HG03097 (cell line): Measurements from ENCODE around the gene SPDEF.

Experiments
- ATAC-seq: cut with Tn5 transposase; IDR thresholded peaks from one replicate; pipeline ENCODE4 v1.9.1; 2021; ENCODE audit not compliant: unreplicated experiment, low FRiP score

The SPDEF gene

DNA sequence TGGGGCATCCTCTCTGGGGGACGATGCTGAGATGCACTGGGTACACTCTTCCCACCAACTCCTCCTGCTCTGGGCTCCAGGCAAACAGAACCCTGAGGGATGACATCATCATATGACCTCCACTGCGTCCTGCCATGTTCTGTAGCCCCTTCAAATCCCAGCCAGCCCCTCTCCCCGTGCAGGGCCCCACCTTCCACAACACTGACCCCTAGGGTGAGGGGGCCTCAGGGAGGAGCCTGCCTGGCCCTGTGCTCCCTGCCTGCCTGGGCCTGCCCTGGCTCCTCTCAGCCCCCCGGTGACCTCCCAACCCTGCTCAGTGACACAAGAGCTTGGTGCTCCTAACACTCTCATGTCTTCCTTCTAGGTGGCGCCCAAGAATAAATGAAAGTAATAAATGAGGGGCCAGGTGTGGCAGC is 9.6 kb upstream of the SPDEF start:
- no peak for ATAC-seq

DNA sequence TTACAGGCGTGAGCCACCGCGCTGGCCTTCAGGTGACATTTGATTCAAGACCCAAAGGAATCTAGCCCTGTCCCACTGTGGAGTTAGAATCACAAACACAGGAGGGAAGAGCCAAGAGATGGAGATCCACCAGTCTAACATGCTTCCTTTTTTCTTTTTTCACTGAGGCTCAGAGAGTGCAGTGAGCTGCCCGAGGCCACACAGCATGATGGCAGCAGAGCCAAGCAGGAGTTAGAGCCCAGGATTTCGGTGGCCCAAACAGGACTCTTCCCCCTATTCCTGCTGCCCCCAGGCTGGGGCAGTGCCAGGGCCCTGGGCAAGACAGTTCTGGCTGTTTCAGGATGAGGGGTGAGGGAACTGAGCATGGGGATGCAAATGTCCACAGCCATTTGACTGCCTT is 8.1 kb upstream of the SPDEF start:
- no peak for ATAC-seq

DNA sequence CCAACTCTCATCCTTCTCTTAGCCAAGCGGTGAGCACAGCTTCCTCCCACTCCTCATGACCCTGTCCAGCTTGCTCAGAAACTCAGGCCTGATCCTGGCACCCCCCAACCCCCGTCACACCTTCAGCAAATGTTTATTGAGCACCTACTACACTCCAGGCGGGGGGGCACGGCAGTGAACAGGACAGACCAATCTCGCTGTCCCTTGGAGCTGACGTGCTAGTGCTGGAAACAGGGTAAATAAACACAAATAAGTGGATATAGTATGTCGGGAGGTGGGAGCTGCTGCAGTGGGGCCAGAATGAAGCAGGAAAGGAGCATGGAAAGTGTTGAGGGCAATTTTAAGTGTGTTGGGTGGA is 7.4 kb upstream of the SPDEF start:
- ATAC-seq = no peak

DNA sequence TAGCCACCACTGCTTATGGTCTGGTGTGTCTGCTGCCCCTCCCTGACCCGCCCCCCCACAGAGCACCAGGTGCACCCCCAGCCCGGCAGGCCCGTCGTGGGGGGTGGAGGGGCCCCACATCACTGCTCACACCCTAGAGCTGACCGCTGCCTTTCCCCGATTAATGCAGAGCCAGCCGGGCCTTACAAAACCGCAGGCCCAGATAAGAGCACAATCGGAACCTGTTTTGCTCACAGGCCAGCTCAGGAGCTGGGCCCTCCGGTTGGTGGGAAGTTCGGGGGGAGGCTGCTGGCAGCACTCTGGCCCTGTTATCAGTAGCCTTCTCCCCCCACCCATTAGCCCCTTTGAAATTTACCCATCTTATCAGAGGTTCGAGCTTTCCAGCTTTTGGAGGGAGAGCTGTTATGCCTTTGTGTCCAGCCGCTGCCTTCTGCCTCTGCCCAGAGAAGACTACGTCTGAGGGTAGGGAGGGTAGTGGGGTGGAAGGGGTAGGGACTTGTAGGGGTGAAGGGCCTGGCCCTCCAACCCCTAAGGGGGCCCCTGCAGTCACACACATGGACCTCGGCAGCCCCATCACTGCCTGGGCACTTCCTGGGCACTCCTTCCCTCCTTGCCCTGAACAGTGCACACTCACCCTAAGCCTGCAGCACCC is 6.9 kb upstream of the SPDEF start:
- ATAC-seq = no peak

- no peak for ATAC-seq
These were observed 6.2 kb upstream of the SPDEF start for GRCh38 chr6:34562350-34562749.

GRCh38 chr6:34561227-34561530 is 5.0 kb upstream of the SPDEF start:
- no peak for ATAC-seq

DNA sequence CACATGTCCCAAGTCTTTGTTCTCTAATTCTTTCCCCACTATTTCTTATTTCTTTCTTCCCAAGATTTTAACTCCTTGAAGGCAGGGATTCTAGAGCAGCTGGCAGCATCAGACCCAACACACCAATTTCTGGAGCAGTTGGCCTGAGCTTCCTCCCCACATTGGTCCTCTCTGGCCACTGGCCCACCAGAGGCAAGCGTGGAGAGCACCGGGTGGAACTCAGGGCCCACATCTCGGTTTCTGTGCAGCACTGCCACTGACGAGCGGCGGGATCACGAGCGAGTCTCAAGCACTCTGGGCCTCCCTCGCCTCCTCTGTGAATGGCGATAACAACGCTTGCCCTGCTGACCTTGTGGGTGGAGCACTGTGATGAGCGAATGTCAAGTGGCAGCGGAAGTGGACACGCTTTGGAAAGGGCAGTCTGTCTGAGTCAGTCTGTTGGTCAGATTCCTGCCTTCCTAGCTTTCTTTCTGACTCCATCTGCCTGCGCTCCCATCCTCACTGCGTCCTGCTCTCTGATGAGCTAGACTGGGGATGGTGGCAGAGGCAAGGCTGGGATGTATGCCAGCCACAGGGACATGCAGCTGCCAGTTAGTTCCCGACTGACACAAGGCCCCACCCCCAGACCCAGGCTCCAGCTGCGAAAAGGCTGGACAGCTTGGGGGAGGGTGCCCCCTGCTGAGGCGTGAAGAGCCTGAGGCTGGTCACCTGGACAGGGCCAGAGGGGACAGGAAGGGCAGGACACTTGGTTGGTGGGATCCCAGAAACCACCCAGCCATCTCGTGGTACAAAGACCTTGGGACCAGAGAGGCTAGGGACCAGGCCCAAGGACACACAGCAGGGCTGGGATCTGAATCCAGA is 4.5 kb upstream of the SPDEF start:
- no peak for ATAC-seq

DNA sequence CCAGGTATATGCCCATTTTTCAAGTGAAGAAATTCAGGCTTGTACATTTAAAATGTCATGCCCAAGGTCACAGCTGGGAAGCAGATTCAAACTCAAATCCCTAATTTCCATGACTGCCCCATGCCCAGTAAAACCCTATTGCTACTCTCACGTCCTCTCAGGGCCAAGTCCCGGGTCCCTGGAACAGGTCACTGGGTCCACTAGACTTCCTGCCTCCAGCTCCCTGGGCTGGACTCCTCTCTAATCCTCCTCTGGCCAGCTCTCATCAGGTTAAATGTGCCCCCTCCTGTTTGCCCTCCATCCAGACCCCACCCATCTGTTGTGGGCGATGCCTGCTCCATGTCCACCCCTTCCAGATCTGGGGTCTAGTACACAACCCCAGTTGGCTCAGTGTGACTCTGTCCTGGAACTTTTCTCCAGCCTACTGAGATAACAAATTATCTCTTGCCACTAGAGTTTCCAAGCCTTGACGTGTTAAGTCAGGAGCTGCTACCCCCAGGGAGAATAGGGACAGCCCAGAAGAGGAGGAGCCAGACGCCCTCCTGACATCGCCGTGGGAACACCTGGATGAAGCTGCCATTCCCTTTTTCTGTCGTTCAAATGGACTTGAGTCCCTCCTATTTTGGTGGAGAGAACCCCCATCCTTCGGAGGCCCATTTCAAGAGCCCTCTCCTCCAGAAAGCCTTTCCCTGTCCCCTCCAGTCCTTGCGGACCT is 3.7 kb upstream of the SPDEF start:
- ATAC-seq = no peak

GRCh38 chr6:34558172-34558714 is 2.1 kb upstream of the SPDEF start:
- no peak for ATAC-seq

- no peak for ATAC-seq
These were observed 1.1 kb upstream of the SPDEF start for GRCh38 chr6:34557228-34557627.

- ATAC-seq = no peak
These were observed 364 bp upstream of the SPDEF start for GRCh38 chr6:34556493-34556892.

- no peak for ATAC-seq
These were observed 801 bp downstream of the SPDEF start for GRCh38 chr6:34555328-34555727.

DNA sequence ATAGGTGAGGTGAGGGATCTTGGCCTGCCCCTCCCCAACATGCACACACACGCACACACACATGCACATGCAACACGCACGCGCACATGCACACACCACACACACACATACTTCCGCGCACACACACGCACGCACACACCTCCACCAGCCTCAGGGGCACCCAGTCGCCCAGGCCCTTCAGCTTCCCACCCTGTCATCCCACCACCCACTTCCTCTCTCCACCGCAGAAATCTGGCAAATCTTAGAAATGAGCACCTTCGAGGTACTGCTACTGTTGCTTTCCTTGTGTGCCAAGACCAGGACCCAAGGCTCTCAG is 1.2 kb downstream of the SPDEF start:
- no peak for ATAC-seq

GRCh38 chr6:34554291-34555006 is 1.7 kb downstream of the SPDEF start:
- ATAC-seq = no peak

DNA sequence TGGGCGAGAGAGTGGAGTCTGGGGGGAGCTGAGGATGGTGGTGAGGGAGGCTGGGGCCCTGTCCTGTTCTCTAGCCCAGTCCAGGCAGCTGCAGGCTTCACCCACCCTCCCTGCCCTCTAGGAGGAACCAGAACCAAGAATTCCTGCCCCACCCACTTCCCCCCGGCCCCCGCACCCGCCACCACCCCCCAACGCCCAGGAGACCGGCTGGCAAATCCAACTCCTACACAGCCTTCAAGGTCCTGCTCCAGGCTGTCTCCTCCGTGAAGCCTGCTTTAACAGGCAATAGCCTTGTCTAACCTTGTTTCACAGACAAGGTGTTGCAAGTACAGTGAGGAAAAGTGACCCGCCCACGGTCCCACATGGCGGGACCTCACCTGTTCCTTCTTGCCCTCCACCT is 2.4 kb downstream of the SPDEF start:
- ATAC-seq = no peak

- ATAC-seq = no peak
These were observed 3.0 kb downstream of the SPDEF start for GRCh38 chr6:34553146-34553545.

GRCh38 chr6:34552620-34553019 is 3.5 kb downstream of the SPDEF start:
- ATAC-seq = no peak

- no peak for ATAC-seq
These were observed 4.4 kb downstream of the SPDEF start for GRCh38 chr6:34551720-34552119.

DNA sequence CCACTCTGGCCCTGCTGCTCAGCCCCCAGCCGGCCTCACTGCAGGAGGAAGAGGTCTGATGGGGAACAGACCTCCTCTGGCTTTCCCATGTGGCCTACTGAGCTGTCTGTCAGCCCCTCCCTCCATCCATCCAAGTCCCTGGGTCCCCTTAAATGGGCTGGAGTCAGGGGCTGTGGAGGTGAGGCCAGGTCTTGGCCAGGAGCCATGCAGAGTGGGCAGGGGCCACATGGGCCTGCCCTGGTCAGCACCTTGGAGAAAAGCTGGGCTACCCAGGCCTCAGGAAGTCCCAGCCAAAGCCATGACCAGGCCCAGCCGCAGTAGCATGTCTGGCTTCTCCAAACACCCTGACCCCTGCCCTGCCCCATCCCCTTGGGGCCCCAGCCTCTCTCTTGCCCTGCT is 6.3 kb downstream of the SPDEF start:
- no peak for ATAC-seq

DNA sequence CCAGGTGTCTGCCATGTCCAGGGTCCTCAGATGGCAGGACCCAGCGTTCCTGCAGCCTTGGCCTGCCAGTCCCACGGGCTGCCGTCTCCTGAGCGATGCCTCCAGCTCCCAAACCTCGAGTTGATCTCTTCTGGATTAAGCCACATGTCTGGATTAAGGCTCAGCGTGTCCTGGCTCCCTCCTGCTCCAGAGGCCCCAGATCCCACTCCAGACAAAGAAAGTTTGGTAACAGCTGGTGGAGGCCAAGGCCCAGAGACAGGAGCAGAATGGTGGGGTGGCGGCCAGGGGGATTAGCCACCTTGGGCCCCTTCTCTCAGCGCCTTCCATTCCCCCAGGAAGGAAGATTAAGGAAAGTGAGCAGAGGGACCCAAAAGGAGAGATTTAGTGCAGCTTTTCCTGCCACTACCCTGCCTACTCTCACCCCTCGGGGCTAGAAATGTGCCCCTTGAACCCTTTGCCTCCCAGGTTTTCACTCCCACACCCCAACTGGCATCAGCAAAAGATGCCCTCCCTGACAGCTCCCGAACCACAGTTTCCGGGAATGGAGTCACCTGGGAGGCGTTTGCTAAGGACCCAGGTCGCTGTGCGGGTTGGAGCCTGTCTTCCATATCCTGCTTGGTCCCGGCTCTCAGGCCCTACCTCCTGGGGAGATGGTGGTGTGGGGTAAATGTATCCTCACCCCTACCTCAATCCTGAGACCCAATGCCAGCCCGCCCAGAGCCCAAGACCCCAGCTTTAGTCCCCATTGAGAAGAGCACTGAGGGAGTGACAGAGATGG is 6.9 kb downstream of the SPDEF start:
- ATAC-seq = no peak
